ENCODE results near the gene ZNF268.
"Not testable (repeated sequence)": the region's sequence is repeated elsewhere in the genome, so short reads cannot be mapped to it uniquely, and the experiment has no call there.

ZNF268 gene

GRCh38 chr12:133227281-133227852 is 46.1 kb downstream of the ZNF268 start:
- no peak for DNase-seq (ENCODE audit: low read depth in 2 of 2)

DNA sequence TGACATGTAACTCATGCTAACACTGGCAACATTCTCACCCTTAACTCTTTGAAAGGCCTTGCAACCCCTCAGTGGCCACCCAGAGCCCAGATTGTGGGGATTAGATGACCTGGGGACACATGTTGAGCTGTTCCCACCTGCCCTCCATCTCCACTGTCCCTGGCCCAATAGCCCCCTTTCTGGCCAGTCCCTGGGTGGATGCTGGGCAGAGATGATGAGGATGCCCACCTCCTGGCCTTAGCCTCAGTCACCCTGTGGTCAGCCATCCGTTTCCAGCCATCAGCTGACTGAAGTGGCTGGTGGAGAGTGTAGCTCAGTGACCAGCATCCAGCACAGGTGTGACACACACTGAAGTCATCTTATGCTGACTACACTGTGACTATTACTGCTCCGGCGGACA is 49.7 kb downstream of the ZNF268 start:
- no peak for DNase-seq (ENCODE audit: low read depth in 2 of 2)

DNA sequence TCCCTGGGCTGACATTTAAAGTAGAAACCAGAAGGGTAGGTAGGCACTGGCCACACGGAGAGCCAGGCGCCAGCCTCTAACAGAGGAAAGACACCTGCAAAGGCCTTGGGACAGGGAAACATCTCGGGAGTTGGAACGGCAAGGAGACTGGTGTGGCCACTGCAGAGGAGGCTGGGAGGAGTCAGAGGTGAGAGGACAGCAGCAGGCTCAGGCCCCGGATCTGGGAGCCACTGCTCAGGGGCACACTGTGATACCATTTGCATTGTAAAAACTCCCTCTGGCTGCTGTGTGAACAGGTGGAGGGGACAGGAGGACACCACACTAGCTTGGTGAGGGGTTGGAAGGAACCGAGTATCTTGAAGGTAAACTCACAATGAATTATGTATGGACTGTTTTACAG is 51.7 kb downstream of the ZNF268 start:
- DNase-seq (ENCODE audit: low read depth in 2 of 2), result no peak

- DNase-seq (ENCODE audit: low read depth in 2 of 2), result no peak
Measured at GRCh38 chr12:133233993-133234564, 52.8 kb downstream of the ZNF268 start.

DNA sequence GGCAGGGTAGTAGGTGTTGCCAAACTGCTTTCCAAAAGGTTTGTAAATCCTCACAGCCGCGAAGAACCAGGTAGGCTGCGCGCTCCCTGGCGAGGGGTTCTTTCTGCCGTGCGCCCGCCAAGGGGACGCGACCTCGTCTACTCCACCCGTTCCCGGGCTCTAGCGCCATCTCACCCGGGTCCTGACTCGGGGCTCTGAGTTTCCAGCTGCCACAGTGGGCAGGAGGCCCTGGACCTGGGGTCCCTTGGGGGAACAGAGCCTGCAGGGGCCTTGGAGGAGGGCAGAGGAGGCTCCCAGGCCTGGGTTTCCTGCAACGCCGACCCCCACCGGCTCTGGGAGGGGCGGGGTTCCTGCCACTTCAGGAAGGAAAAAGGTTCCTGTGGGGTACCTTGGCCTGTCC is 53.7 kb downstream of the ZNF268 start:
- no peak for DNase-seq (ENCODE audit: low read depth in 2 of 2)

GRCh38 chr12:133235401-133236112 is 54.3 kb downstream of the ZNF268 start, which contains the start of gene ANHX:
Gene ANHX, minus strand, starts transcription at chr12:133235877. Its CDS starts 1,521 bp downstream, at chr12:133234356.
- DNase-seq (ENCODE audit: low read depth in 2 of 2), result no peak

DNA sequence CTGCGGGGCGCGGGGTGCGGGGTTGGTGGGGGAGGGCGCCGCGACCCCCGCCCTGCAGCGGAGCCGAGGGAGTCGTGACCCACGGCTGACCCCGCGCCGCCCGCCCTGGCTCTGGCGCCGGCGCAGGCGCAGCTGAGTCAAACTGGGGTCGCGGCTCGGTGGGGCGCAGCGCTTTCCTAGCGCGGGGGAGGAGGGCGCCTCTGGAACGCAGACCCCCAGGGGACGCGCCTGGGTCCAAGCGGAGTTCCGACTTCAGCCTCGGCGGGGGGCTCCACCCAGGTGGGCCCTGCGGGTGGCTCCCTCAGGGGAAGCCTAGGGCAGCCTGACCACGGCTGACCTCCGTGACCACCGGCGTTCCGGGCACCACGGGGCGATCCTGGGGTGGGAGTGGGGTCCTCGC is 54.8 kb downstream of the ZNF268 start:
- DNase-seq (ENCODE audit: low read depth in 2 of 2), result no peak

DNA sequence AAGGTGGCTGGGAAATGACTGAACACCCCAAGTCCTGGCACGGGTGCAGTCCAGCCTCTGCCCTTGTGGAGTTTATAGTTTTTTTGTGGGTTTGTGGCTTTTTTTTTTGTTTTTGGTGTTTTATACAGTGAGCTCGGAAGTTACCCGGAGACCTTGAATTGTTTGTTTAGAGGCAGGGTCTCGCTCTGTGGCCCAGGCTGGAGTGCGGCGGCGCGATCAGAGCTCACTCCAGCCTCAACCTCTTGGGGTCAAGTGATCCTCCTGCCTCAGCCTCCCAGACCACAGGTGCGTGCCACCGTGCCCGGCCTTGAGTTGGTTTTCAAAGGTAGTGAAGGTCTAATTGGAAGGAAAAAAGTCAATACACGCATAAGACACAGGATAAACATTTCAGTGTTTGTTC is 55.3 kb downstream of the ZNF268 start:
- DNase-seq (ENCODE audit: low read depth in 2 of 2), result no peak

- no peak for DNase-seq (ENCODE audit: low read depth in 2 of 2)
Measured at GRCh38 chr12:133251732-133252131, 70.4 kb downstream of the ZNF268 start.

DNA sequence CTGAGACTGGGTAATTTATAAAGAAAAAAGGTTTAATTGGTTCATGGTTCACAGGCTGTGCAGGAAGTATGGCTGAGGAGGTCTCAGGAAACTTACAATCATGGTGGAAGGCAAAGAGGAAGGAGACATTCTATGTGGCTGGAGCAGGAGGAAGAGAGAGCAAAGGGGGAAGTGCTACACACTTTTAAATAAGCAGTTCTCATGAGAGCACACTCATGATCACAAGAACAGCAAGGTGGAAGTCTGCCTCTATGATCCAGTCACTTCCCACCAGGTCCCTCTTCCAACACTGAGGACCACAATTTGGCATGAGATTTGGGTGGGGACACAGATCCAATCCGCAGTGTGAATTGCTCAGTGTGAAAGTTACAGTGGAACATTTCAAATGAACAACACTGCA is 74.5 kb downstream of the ZNF268 start:
- DNase-seq (ENCODE audit: low read depth in 2 of 2), result not testable (repeated sequence)

DNA sequence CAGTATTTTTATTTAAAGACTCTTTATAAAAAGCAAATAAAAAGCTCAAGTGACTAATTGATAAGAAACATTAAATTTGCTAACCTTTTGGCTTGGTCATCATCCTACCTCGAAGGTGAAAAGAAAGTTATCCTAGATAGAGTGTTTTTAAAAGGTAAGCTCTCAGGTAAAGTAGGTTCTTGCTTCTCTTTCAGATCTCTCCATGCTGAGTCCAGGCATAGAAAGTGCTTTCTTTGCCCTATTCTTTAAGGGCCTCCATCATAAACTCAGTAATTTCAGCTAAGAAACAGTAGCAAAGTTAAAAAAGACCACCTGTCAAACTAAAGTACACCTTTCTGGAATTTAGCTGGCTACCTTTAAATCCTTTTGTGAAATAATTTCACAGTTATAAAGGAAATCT is 75.0 kb downstream of the ZNF268 start:
- no peak for DNase-seq (ENCODE audit: low read depth in 2 of 2)

DNA sequence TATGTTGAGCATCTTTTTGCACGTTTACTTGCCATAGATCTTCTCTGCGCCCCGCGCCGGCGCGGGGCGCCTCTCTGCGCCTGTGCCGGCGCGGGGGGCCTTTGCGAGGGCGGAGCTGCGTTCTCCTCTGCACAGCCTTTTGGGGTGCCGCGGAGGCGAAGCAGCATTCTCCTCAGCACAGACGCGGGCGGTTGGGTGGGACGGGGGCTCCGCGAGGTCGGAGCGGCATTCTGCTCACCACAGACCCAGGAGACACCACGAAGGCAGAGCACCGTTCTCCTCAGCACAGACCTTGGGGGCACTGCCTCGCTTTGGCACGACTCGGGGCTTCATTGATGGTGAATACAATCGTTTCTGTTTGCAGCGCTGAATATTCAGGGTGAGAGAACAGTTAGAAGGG is 82.9 kb downstream of the ZNF268 start:
- no peak for DNase-seq (ENCODE audit: low read depth in 2 of 2)

All from fibroblast of skin of left quadriceps (primary cell).